A673 (cell line): ENCODE measurements around the gene EHBP1L1. TPM values are rescaled to one million over a fixed set of nuclear protein-coding genes. Genes with fewer than 3 reads are reported as not detected.
"Not testable (repeated sequence)": the region's sequence is repeated elsewhere in the genome, so short reads cannot be mapped to it uniquely, and the experiment has no call there.

Experiments
- BruUV-seq: library from RNA; stranded (reverse); fragments of 400-500 nt; replicated peaks from 2 replicates; lab custom pipeline; 2021; lab: Mats Ljungman, UMichigan
- CTCF ChIA-PET: fragments of 300-600 bp; sonication (Branson Sonifier 250); formaldehyde crosslinking; loops from one replicate; lab custom pipeline; 2022; ENCODE audit warnings: antibody characterized with exemption; lab: Charles Lee
- POLR2A ChIA-PET: fragments of 300-600 bp; sonication (Branson Sonifier 250); formaldehyde crosslinking; loops from one replicate; lab custom pipeline; 2022; ENCODE audit warnings: antibody characterized with exemption; ENCODE audit not compliant: low non-redundant PET; lab: Charles Lee
- DNase-seq: peaks from one replicate; pipeline ENCODE4 v3.0.0-alpha.2; 2015; ENCODE audit warnings: low spot score
- H3K27ac ChIP-seq: fragments of 200-600 bp; sonication (generic); 2 replicates; pipeline ENCODE4 v1.5.1; 2016; ENCODE audit warnings: mixed run types, low read depth, mild to moderate bottlenecking, mixed read lengths, antibody characterized with exemption, low read length; ENCODE audit not compliant: poor library complexity, severe bottlenecking
- H3K27me3 ChIP-seq: fragments of 200-600 bp; sonication (generic); replicated peaks from 2 replicates; pipeline ENCODE4 v1.6.1; 2017; ENCODE audit warnings: mixed run types, low read depth, mild to moderate bottlenecking, mixed read lengths, antibody characterized with exemption, low read length; ENCODE audit not compliant: insufficient read depth, poor library complexity
- H3K36me3 ChIP-seq: fragments of 200-600 bp; sonication (generic); 2 replicates; pipeline ENCODE4 v1.6.1; 2016; ENCODE audit warnings: mixed run types, mild to moderate bottlenecking, mixed read lengths, antibody characterized with exemption, low read length; ENCODE audit not compliant: insufficient read depth, poor library complexity, severe bottlenecking
- H3K4me1 ChIP-seq: fragments of 200-600 bp; sonication (generic); 2 replicates; pipeline ENCODE4 v1.6.1; 2017; ENCODE audit warnings: mixed run types, mild to moderate bottlenecking, mixed read lengths, antibody characterized with exemption, low read length; ENCODE audit not compliant: insufficient read depth, poor library complexity, severe bottlenecking
- H3K4me3 ChIP-seq: fragments of 200-600 bp; sonication (generic); 2 replicates; pipeline ENCODE4 v1.5.1; 2016; ENCODE audit warnings: low read depth, mixed run types, mild to moderate bottlenecking, mixed read lengths, low read length; ENCODE audit not compliant: poor library complexity, severe bottlenecking
- H3K9me3 ChIP-seq: fragments of 200-600 bp; sonication (generic); 2 replicates; pipeline ENCODE4 v1.6.1; 2016; ENCODE audit warnings: mixed run types, low read depth, mild to moderate bottlenecking, mixed read lengths, antibody characterized with exemption, low read length; ENCODE audit not compliant: poor library complexity, severe bottlenecking
- CTCF ChIP-seq: fragments of 300-800, 200-600 bp; sonication (generic); conservative IDR thresholded peaks from 2 replicates; pipeline ENCODE4 v1.5.1; 2017; ENCODE audit warnings: low read depth, mild to moderate bottlenecking, antibody characterized with exemption, low read length, moderate library complexity, mixed read lengths
- EZH2 ChIP-seq: fragments of 200-600 bp; sonication (generic); IDR thresholded peaks from 2 replicates; pipeline ENCODE4 v1.6.1; 2017; ENCODE audit warnings: borderline replicate concordance, low read depth, mild to moderate bottlenecking, mixed read lengths, antibody characterized with exemption, low read length; ENCODE audit not compliant: poor library complexity, severe bottlenecking
- intact Hi-C: fragments of 100-400 bp; cut with micrococcal nuclease; formaldehyde crosslinking; loops from one replicate; pipeline ENCODE4 v1.10.0; 2022; ENCODE audit not compliant: unreplicated experiment
- total RNA-seq: library from RNA; stranded (reverse); gene quantifications from 2 replicates; pipeline ENCODE4 v1.2.3, GENCODE V29; 2021

The EHBP1L1 gene
- total RNA-seq, 1 experiment from 2014 or later, result 29.5 TPM

- ChIA-PET CTCF (no interaction called here), POLR2A (no interaction called here)
- DNase-seq, result no peak
Measured at GRCh38 chr11:65563601-65564000, 12.3 kb upstream of the EHBP1L1 start.

GRCh38 chr11:65564879-65565559 lies 10.8 kb upstream of the EHBP1L1 start:
- CTCF ChIA-PET, H3K27ac ChIP-seq, H3K9me3 ChIP-seq, H3K4me3 ChIP-seq, intact Hi-C loops, H3K36me3 ChIP-seq, BruUV-seq, DNase-seq, H3K27me3 ChIP-seq: not testable (repeated sequence)
- peaks cover 18% of the 10 kb centered on the region for H3K4me1 ChIP-seq
- POLR2A ChIA-PET, result interaction anchor here (0.7 kb wide), 1 partner anchor 258 kb away, joined by 6 read pairs; no protein-coding TSS in a partner anchor

More at GRCh38 chr11:65563601-65564000, 12.3 kb upstream of the EHBP1L1 start:
- Histone ChIP-seq H3K27ac (no peak overlapping the region), H3K27me3 (no peaks in the 10 kb centered on the region), H3K4me3 (no peak overlapping the region), H3K4me1 (peaks cover 32% of the 10 kb centered on the region), H3K9me3 (no peaks in the 10 kb centered on the region), H3K36me3 (peaks cover 6% of the 10 kb centered on the region)
- no TSS peak for BruUV-seq
- TF ChIP-seq CTCF (no peak), EZH2 (no peak)
- intact Hi-C loops, result no loop called here

GRCh38 chr11:65565624-65566453 lies 10.0 kb upstream of the EHBP1L1 start:
- peaks cover 6% of the 10 kb centered on the region for H3K36me3 ChIP-seq
- no peak overlapping the region for H3K27ac ChIP-seq
- no peak for TF ChIP-seq EZH2
- no peaks in the 10 kb centered on the region for H3K9me3 ChIP-seq
- BruUV-seq, result no TSS peak
- H3K4me1 ChIP-seq, result peaks cover 10% of the 10 kb centered on the region
- H3K4me3 ChIP-seq, result no peak overlapping the region
- ChIA-PET CTCF (interaction anchor here (0.7 kb wide), 1 partner anchor 213 kb away, joined by 7 read pairs; no protein-coding TSS in a partner anchor), POLR2A (no interaction called here)
- DNase-seq, result no peak
- no peaks in the 10 kb centered on the region for H3K27me3 ChIP-seq
- intact Hi-C loops, result no loop called here
